Dermis microvascular lymphatic vessel endothelial cell (primary cell): Measurements from ENCODE around the gene RNF224. TPM values are rescaled to one million over a fixed set of nuclear protein-coding genes. Genes with fewer than 3 reads are reported as not detected.
A peak's percentile ranks its signal among the peaks of the same experiment; 100 is the strongest.
"Not testable (repeated sequence)": the region's sequence is repeated elsewhere in the genome, so short reads cannot be mapped to it uniquely, and the experiment has no call there.

ENCODE experiments used
- DNase-seq, 2 donors: peaks; one replicate each; pipeline versions ENCODE4 v3.0.0 to v3.0.0-alpha.2; 2010; ENCODE audit warnings: low read depth in 2 of 2
- total RNA-seq: library from RNA; depleted of rRNA; stranded (reverse); fragments of >200 nt; gene quantifications from 2 replicates; pipeline ENCODE4 v1.2.1, GENCODE V29; 2014

The RNF224 gene
- total RNA-seq, 1 donor from 2014 or later, result under 0.01 TPM

- no peak for DNase-seq
These were observed 10.7 kb downstream of the RNF224 start for GRCh38 chr9:137237759-137238726.

GRCh38 chr9:137239541-137240200, 12.4 kb downstream of the RNF224 start:
- DNase-seq, result not testable (repeated sequence)

GRCh38 chr9:137240318-137240840, 13.1 kb downstream of the RNF224 start:
- peak; percentile 39 to 84 for DNase-seq

- DNase-seq, result peak; percentile 100
These were observed 13.7 kb downstream of the RNF224 start, which contains the start of gene TUBB4B for GRCh38 chr9:137240841-137241489. TSS of gene TUBB4B (plus strand) at chr9:137241287. CDS start at chr9:137241361, 74 bp downstream.

GRCh38 chr9:137241490-137242268, 14.4 kb downstream of the RNF224 start:
- DNase-seq, result peak in 1 of 2 donors; percentile 56

- DNase-seq, result no peak
These were observed 15.2 kb downstream of the RNF224 start for GRCh38 chr9:137242269-137243203.

- not testable (repeated sequence) for DNase-seq
These were observed 15.9 kb downstream of the RNF224 start for GRCh38 chr9:137243266-137243625.

GRCh38 chr9:137243626-137244485, 16.6 kb downstream of the RNF224 start:
- peak in 1 of 2 donors; percentile 29 for DNase-seq

- peak; percentile 71 to 72 for DNase-seq
These were observed 17.5 kb downstream of the RNF224 start for GRCh38 chr9:137244486-137245449.

- no peak for DNase-seq
These were observed 18.4 kb downstream of the RNF224 start for GRCh38 chr9:137245450-137246421.

GRCh38 chr9:137247135-137247915, 20.0 kb downstream of the RNF224 start:
- DNase-seq, result no peak

GRCh38 chr9:137247916-137248175, 20.5 kb downstream of the RNF224 start:
- no peak for DNase-seq

- DNase-seq, result no peak
These were observed 23.3 kb downstream of the RNF224 start for GRCh38 chr9:137250329-137251193.

GRCh38 chr9:137251194-137251461, 23.8 kb downstream of the RNF224 start, which contains the start of gene STPG3:
TSS of gene STPG3 (plus strand) at chr9:137251286. CDS start at chr9:137251287, 1 bp downstream.
- no peak for DNase-seq
